Esophagus muscularis mucosa (tissue), 4 donors: ENCODE results near the gene PTPN2. TPM values are rescaled to one million over a fixed set of nuclear protein-coding genes. Genes with fewer than 3 reads are reported as not detected.

ENCODE experiments used
- DNase-seq: peaks from one replicate; pipeline ENCODE4 v3.0.0-alpha.2; 2017; ENCODE audit errors: extremely low spot score
- H3K27ac ChIP-seq, 4 donors: fragments of 200-600 bp; sonication (generic); replicated peaks in 1 of 4; 1 replicate in 3 of 4; 2 replicates in 1 of 4; pipeline ENCODE4 v1.5.1; 2016 to 2019; ENCODE audit warnings: mild to moderate bottlenecking in 1 of 4
- H3K27me3 ChIP-seq, 4 donors: fragments of 200-600 bp; sonication (generic); one replicate each; pipeline versions ENCODE4 v1.5.1 to v1.6.0; 2016 to 2019
- H3K36me3 ChIP-seq, 4 donors: fragments of 200-600 bp; sonication (generic); one replicate each; pipeline ENCODE4 v1.5.1; 2016 to 2019
- H3K4me1 ChIP-seq, 4 donors: fragments of 200-600 bp; sonication (generic); one replicate each; pipeline ENCODE4 v1.5.1; 2016 to 2019
- H3K4me3 ChIP-seq, 4 donors: fragments of 200-600 bp; sonication (generic); 1 replicate in 2 of 4; 2 replicates in 2 of 4; pipeline ENCODE4 v1.5.1; 2016 to 2019; ENCODE audit warnings: mild to moderate bottlenecking in 4 of 4, moderate library complexity in 1 of 4
- H3K9me3 ChIP-seq, 4 donors: fragments of 200-600 bp; sonication (generic); 1 replicate in 3 of 4; 2 replicates in 1 of 4; pipeline ENCODE4 v1.5.1; 2016 to 2019
- EP300 ChIP-seq: sonication (generic); formaldehyde crosslinking; IDR thresholded peaks from one replicate; pipeline ENCODE4 v1.6.1; 2017; ENCODE audit warnings: antibody characterized with exemption
- POLR2A ChIP-seq: fragments of 450-650 bp; IDR thresholded peaks from one replicate; pipeline ENCODE4 v1.6.1; 2017; ENCODE audit warnings: antibody characterized with exemption, moderate library complexity, mild to moderate bottlenecking, low read depth
- POLR2AphosphoS5 ChIP-seq, 2 donors: sonication (generic); formaldehyde crosslinking; IDR thresholded peaks; one replicate each; pipeline ENCODE4 v1.6.1; 2017; ENCODE audit warnings: antibody characterized with exemption in 2 of 2
- WGBS: methylation state at CpG from one replicate; pipeline ENCODE4 v1.1.5; 2018; 5-methylcytosine and 5-hydroxymethylcytosine counted together
- intact Hi-C: fragments of 100-400 bp; cut with DNase I; formaldehyde crosslinking; loops from one replicate; pipeline ENCODE4 v1.15.1; 2023
- small RNA-seq, 3 donors: library from RNA; depleted of rRNA; stranded (forward); fragments of <200 nt; gene quantifications; one replicate each; pipeline ENCODE3, GENCODE V24; 2016
- total RNA-seq, 4 donors: library from RNA; depleted of rRNA; stranded (reverse); fragments of >200 nt; gene quantifications; one replicate each; pipeline versions ENCODE4 v1.1.0 to v1.2.1, GENCODE V29; 2016
- TF ChIP-seq, protein P1 (sequence below), 3 experiments: fragments of 200-600 bp in 2 of 3; fragments of 450-650 bp in 1 of 3; sonication (generic) in 2 of 3; IDR thresholded peaks; one replicate each; pipeline ENCODE4 v1.5.1; 2017 to 2019; ENCODE audit warnings: antibody characterized with exemption in 3 of 3, mild to moderate bottlenecking in 2 of 3, moderate library complexity in 1 of 3

Gene PTPN2
- total RNA-seq, 4 donors from 2014 or later, result 14.3 to 27.5 (median 18.0) TPM

DNA sequence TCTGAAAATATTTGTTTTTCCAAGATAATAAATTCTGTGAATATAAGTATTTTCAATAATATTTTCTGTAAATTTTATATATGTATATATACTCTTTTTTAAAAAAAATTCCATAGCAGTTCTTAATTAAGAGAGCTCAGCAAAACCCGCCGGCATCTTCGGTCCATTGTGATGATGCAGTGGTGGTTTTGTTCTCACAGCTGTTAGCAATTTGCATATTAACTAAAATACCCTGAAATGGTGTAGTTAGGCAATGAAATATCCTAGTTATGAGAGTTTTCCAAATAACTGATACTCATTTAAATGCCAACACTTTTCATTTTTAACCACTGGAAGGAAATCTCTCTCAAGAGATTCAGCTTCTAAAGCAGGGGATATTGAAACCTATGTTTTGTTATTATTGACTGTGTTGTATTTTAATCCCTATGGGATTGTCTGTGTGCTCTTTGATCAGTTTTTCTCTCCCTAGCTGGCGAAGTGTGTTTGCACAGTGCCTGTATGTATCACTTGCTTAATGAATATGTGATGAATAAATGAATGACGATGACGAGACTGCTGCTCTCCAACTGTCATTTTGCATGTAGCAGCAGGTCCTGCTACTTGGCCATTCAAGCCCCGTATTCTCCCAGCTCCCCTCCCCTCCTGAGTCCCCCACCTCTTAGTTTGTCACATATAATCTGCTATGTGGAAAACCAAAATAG, 138.8 kb downstream of the PTPN2 start:
- 86% methylated on average over 7 of the region's 7 CpGs for WGBS

DNA sequence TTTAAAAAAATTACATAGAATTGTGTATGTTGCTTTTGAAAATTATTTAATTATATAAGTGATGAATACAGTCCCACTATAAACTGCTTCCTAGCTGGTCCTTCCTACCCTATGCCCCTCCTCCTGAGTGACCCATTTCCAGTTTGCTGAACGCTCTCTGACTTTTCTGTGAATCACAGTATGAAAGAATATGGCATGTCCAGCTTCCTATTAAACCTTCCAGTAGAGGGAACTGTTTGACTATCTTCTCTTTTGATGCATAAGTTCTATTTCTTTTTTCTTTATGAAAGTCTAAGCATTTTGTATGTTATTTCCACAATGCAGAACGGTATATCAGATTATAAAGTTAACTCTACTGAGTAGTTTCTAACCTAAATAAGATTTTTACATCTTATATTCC, 139.9 kb downstream of the PTPN2 start:
- no peak for DNase-seq
- Histone ChIP-seq H3K4me3 (no peak overlapping the region), H3K36me3 (no peaks in the 10 kb centered on the region), H3K9me3 (no peaks in the 10 kb centered on the region), H3K27ac (no peak overlapping the region), H3K27me3 (no peaks in the 10 kb centered on the region), H3K4me1 (no peaks in the 10 kb centered on the region)
- TF ChIP-seq POLR2AphosphoS5 (IDR thresholded peaks at IDR 0.05) (no peak), POLR2A (no peak)
- TF ChIP-seq, protein P1, sequence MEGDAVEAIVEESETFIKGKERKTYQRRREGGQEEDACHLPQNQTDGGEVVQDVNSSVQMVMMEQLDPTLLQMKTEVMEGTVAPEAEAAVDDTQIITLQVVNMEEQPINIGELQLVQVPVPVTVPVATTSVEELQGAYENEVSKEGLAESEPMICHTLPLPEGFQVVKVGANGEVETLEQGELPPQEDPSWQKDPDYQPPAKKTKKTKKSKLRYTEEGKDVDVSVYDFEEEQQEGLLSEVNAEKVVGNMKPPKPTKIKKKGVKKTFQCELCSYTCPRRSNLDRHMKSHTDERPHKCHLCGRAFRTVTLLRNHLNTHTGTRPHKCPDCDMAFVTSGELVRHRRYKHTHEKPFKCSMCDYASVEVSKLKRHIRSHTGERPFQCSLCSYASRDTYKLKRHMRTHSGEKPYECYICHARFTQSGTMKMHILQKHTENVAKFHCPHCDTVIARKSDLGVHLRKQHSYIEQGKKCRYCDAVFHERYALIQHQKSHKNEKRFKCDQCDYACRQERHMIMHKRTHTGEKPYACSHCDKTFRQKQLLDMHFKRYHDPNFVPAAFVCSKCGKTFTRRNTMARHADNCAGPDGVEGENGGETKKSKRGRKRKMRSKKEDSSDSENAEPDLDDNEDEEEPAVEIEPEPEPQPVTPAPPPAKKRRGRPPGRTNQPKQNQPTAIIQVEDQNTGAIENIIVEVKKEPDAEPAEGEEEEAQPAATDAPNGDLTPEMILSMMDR (IDR thresholded peaks at IDR 0.05), result peak; percentile 42 to 56 (median 56)
- intact Hi-C loops, result loop anchor here (2.0 to 5.0 kb wide), 2 partner anchors 148 to 191 kb away; no protein-coding TSS in a partner anchor
- 2% methylated on average over 2 of the region's 2 CpGs for WGBS

More for the DNA sequence above, 138.8 kb downstream of the PTPN2 start:
- H3K27ac ChIP-seq, result no peak overlapping the region
- H3K4me3 ChIP-seq, result no peak overlapping the region
- H3K27me3 ChIP-seq, result no peaks in the 10 kb centered on the region
- TF ChIP-seq, protein P1 (IDR thresholded peaks at IDR 0.05), result no peak
- TF ChIP-seq POLR2A (no peak), EP300 (no peak), POLR2AphosphoS5 (IDR thresholded peaks at IDR 0.05) (no peak)
- no peaks in the 10 kb centered on the region for H3K36me3 ChIP-seq
- no peaks in the 10 kb centered on the region for H3K4me1 ChIP-seq
- intact Hi-C loops, result loop anchor here (2.0 kb wide), 1 partner anchor 190 kb away; no protein-coding TSS in a partner anchor
- no peaks in the 10 kb centered on the region for H3K9me3 ChIP-seq
- DNase-seq, result no peak

DNA sequence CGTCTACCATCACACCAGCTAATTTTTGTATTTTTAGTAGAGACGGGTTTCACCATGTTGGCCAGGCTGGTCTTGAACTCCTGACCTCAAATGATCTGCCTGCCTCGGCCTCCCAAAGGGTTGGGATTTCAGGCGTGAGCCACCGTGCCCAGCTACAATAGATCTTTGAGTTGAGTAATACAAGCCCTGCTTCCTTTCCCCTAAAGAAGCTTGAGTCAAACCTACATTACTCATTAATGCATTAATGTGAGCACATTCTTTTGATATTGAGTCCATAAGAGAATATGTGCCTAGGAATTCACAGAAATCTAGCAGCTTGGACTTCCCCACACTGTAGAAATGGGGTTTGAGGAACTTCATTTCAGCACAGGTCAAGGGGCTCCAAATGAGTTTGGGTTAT, 141.6 kb downstream of the PTPN2 start:
- H3K9me3 ChIP-seq, result no peaks in the 10 kb centered on the region
- no peaks in the 10 kb centered on the region for H3K27me3 ChIP-seq
- intact Hi-C loops, result loop anchor here (5.0 kb wide), 1 partner anchor 150 kb away; no protein-coding TSS in a partner anchor
- H3K4me1 ChIP-seq, result no peaks in the 10 kb centered on the region
- H3K27ac ChIP-seq, result no peak overlapping the region
- WGBS, result 88% methylated on average over 5 of the region's 5 CpGs
- no peak overlapping the region for H3K4me3 ChIP-seq
- DNase-seq, result no peak
- TF ChIP-seq, protein P1 (IDR thresholded peaks at IDR 0.05), result no peak
- TF ChIP-seq POLR2AphosphoS5 (IDR thresholded peaks at IDR 0.05) (no peak), EP300 (no peak), POLR2A (no peak)
- no peaks in the 10 kb centered on the region for H3K36me3 ChIP-seq

Small RNA genes lying within 50 kb of the gene (small RNA-seq; reads per million reads assigned to genes)
- gene RF00019, result 0 reads per million in 3 donors

Other genes with a start within 250 kb of the PTPN2 start
- 10 to 100 TPM; 33.2 to 48.3 (median 40.2) TPM for gene SPIRE1, start 226.1 kb downstream of the PTPN2 start, total RNA-seq
- 1 to 10 TPM; 5.0 to 8.7 (median 5.8) TPM for gene CEP76, start 181.5 kb downstream of the PTPN2 start, total RNA-seq
- gene PSMG2, start 181.2 kb downstream of the PTPN2 start, total RNA-seq, result 10 to 100 TPM; 59.8 to 92.9 (median 77.2) TPM
- 10 to 100 TPM; 18.0 to 42.6 (median 23.2) TPM for gene SEH1L, start 63.8 kb upstream of the PTPN2 start, total RNA-seq
- 10 to 100 TPM; 18.7 to 21.6 (median 19.6) TPM for gene CEP192, start 107.1 kb upstream of the PTPN2 start, total RNA-seq